ENCODE results near the gene CCDC197. TPM values are rescaled to one million over a fixed set of nuclear protein-coding genes. Genes with fewer than 3 reads are reported as not detected.

The CCDC197 gene
- total and polyA plus RNA-seq, 9 of the 15 experiments (the other 6 are each of a cell fraction or from before 2014, with no cell fraction given), result not detected

DNA sequence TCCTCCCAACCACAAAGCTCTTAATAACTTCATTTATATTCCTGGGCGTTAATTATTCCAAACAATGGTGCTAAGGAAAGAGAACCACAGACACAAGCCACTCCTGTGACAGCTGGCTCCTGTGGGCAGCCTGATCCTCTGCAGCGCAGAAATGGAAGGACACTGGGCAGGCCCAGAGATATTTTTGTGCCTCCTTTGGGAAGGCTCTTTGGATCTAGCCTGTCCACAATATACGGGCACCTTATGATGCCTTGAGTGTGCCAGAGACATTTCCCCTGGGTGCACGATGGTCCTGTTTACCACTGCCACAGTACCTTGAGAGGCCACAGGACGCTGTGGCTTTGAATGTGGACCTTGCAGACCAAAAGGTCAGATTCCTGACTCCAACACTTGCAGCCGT lies 22.8 kb upstream of the CCDC197 start (continued):
- no peak for TF ChIP-seq TSC22D4 (tag; IDR thresholded peaks at IDR 0.05)
- no peak for TF ChIP-seq SNRNP70 (optimal IDR thresholded peaks at IDR 0.05; ENCODE audit: low read depth, low read length)

DNA sequence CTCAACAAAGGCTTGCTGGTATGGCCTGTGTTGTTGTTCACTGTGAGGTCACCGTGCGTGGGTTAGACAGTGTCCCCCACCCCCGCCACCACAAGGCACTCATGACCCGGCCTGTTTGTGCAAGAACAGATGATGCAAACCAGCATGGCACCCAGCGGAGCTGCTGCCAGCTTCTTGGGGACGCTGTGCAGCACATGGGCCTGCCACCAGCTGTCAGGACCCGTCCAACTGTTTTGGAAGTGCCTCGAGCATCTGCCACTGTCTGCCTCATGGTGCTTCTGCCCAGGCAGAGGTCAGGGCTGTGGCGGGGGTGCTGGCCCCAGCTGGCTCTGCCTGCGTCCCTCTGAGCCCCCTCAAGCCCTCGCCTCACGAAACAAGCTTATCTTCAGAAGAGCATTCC lies 22.3 kb upstream of the CCDC197 start:
- peaks cover 0 to 46% of the 10 kb centered on the region in 2 experiments; a peak in 2 of 5 replicates for H3K27me3 ChIP-seq (ENCODE audit: control insufficient read depth in 2 of 2, insufficient read depth in 2 of 2, low read length in 2 of 2)
- H3K27ac ChIP-seq (ENCODE audit: extremely low read depth, low read depth, low read length), result no peak overlapping the region
- H3K36me3 ChIP-seq (ENCODE audit: control insufficient read depth, insufficient read depth, low read length), result no peaks in the 10 kb centered on the region
- H3K9me3 ChIP-seq (replicated peaks; ENCODE audit: control insufficient read depth, insufficient read depth, low read depth, low read length), result no peaks in the 10 kb centered on the region
- no peak overlapping the region for H3K4me3 ChIP-seq
- CTCF ChIA-PET (ENCODE audit: low intra/inter-chr PET ratio), result no interaction called here
- DNase-seq (ENCODE audit: extremely low read depth in 1 of 4, low spot score in 3 of 4) (no peak), ATAC-seq (no peak), FAIRE-seq (no peak)
- H3K4me2 ChIP-seq (ENCODE audit: insufficient read depth, low read length), result no peak overlapping the region
- no peaks in the 10 kb centered on the region for H3K9me1 ChIP-seq (ENCODE audit: control insufficient read depth, insufficient read depth, low read length)
- no peak overlapping the region for H2AFZ ChIP-seq (ENCODE audit: low read depth, low read length)
- BruUV-seq (replicated peaks), result no TSS peak
- TF ChIP-seq, protein P1, sequence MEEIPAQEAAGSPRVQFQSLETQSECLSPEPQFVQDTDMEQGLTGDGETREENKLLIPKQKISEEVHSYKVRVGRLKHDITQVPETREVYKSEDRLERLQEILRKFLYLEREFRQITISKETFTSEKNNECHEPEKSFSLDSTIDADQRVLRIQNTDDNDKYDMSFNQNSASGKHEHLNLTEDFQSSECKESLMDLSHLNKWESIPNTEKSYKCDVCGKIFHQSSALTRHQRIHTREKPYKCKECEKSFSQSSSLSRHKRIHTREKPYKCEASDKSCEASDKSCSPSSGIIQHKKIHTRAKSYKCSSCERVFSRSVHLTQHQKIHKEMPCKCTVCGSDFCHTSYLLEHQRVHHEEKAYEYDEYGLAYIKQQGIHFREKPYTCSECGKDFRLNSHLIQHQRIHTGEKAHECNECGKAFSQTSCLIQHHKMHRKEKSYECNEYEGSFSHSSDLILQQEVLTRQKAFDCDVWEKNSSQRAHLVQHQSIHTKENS (CRISPR knock-in tag; IDR thresholded peaks at IDR 0.05), result no peak
- no peak for TF ChIP-seq HDAC8 (tag; IDR thresholded peaks at IDR 0.05)
- TF ChIP-seq, protein P2, sequence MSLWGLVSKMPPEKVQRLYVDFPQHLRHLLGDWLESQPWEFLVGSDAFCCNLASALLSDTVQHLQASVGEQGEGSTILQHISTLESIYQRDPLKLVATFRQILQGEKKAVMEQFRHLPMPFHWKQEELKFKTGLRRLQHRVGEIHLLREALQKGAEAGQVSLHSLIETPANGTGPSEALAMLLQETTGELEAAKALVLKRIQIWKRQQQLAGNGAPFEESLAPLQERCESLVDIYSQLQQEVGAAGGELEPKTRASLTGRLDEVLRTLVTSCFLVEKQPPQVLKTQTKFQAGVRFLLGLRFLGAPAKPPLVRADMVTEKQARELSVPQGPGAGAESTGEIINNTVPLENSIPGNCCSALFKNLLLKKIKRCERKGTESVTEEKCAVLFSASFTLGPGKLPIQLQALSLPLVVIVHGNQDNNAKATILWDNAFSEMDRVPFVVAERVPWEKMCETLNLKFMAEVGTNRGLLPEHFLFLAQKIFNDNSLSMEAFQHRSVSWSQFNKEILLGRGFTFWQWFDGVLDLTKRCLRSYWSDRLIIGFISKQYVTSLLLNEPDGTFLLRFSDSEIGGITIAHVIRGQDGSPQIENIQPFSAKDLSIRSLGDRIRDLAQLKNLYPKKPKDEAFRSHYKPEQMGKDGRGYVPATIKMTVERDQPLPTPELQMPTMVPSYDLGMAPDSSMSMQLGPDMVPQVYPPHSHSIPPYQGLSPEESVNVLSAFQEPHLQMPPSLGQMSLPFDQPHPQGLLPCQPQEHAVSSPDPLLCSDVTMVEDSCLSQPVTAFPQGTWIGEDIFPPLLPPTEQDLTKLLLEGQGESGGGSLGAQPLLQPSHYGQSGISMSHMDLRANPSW (CRISPR knock-in tag; IDR thresholded peaks at IDR 0.05), result no peak
- no peak for TF ChIP-seq NONO (IDR thresholded peaks at IDR 0.05; ENCODE audit: low read depth in 2 of 2, low read length in 1 of 2)
- TF ChIP-seq MYNN (IDR thresholded peaks at IDR 0.05), result no peak
- no peak for TF ChIP-seq MYNN (CRISPR knock-in tag; IDR thresholded peaks at IDR 0.05)
- TF ChIP-seq SRSF3 (IDR thresholded peaks at IDR 0.05; ENCODE audit: insufficient read depth, low read length), result no peak
- intact Hi-C loops (cut with micrococcal nuclease) (no loop called here), in situ Hi-C loops (cut with MboI) (no loop called here)
- H3K9ac ChIP-seq (ENCODE audit: insufficient read depth in 1 of 2, low read depth in 2 of 2, low read length in 2 of 2), result no peak overlapping the region
- no peaks in the 10 kb centered on the region for H3K79me2 ChIP-seq (ENCODE audit: control insufficient read depth, insufficient read depth, low read length)
- POLR2A ChIA-PET, result interaction anchor here (0.7 kb wide), 1 partner anchor 864 kb away, joined by 3 read pairs; no protein-coding TSS in a partner anchor
- H3K4me1 ChIP-seq (replicated peaks in 1 of 2; ENCODE audit: control insufficient read depth in 2 of 2, insufficient read depth in 2 of 2, low read length in 2 of 2), result no peaks in the 10 kb centered on the region; a peak in 1 of 5 replicates
- H4K20me1 ChIP-seq (replicated peaks; ENCODE audit: control insufficient read depth, insufficient read depth, low read length), result no peaks in the 10 kb centered on the region
- 0% methylated on average over 9 of the region's 12 CpGs for WGBS (ENCODE audit: insufficient coverage, low coverage, missing lambda C conversion rate)
